Loucy (cell line): ENCODE data around the gene SEPTIN7.

Experiments
- CTCF ChIP-seq: fragments of 200-600 bp; sonication (generic); conservative IDR thresholded peaks from 2 replicates; pipeline ENCODE4 v1.5.1; 2014; ENCODE audit warnings: mild to moderate bottlenecking, antibody characterized with exemption, low read length
- EZH2phosphoT487 ChIP-seq: fragments of 200-600 bp; IDR thresholded peaks from 2 replicates; pipeline ENCODE4 v1.6.1; 2018; ENCODE audit warnings: antibody characterized with exemption, mild to moderate bottlenecking, moderate library complexity, borderline replicate concordance

GRCh38 chr7:35781200-35781701 is 19.6 kb upstream of the SEPTIN7 start:
- no peak for TF ChIP-seq CTCF
- TF ChIP-seq EZH2phosphoT487: no peak
